A549 (cell line): Measurements from ENCODE around the gene AEBP2. TPM values are rescaled to one million over a fixed set of nuclear protein-coding genes. Genes with fewer than 3 reads are reported as not detected.

Experiments
- ATAC-seq, 2 experiments: fragments of 200-7000 bp in 1 of 2; fragments of >200 bp in 1 of 2; cut with Nextera tagmentation in 1 of 2; cut with Tn5 transposase in 1 of 2; 3 replicates each; pipeline versions ENCODE4 v1.8.0 to v1.9.1; 2018 to 2020; ENCODE audit warnings: mild to moderate bottlenecking in 1 of 2, moderate library complexity in 1 of 2
- CTCF ChIA-PET: fragments of 300-600 bp; sonication (Branson Sonifier 250); formaldehyde crosslinking; extraction: SDS; loops from one replicate; lab custom pipeline; 2021; ENCODE audit warnings: antibody characterized with exemption, inconsistent platforms; lab: Yijun Ruan, JAX
- POLR2A ChIA-PET: fragments of 350-600 bp; formaldehyde crosslinking; extraction: SDS; loops from one replicate; lab custom pipeline; 2021; ENCODE audit warnings: antibody characterized with exemption, inconsistent platforms; lab: Yijun Ruan, JAX
- DNase-seq, 2 experiments: peaks; one replicate each; pipeline versions ENCODE4 v3.0.0 to v3.0.0-alpha.2; 2011 to 2016; ENCODE audit warnings: low read depth in 1 of 2, low spot score in 1 of 2
- FAIRE-seq: peaks from 2 replicates; lab custom pipeline; 2011; peaks lifted over from hg19 to GRCh38; lab: Jason Lieb, UNC
- H3K27ac ChIP-seq, 2 experiments: fragments of >200 bp; sonication (Bioruptor Twin); formaldehyde crosslinking; 3 replicates each; pipeline ENCODE4 v1.5.1; 2016 to 2017
- H3K4me1 ChIP-seq: fragments of >200 bp; sonication (Bioruptor Twin); formaldehyde crosslinking; 3 replicates; pipeline ENCODE4 v1.6.1; 2016
- H3K4me2 ChIP-seq: fragments of >200 bp; sonication (Bioruptor Twin); formaldehyde crosslinking; 3 replicates; pipeline ENCODE4 v1.6.1; 2016
- H3K4me3 ChIP-seq: fragments of >200 bp; sonication (Bioruptor Twin); formaldehyde crosslinking; 3 replicates; pipeline ENCODE4 v1.5.1; 2016
- H3K9me3 ChIP-seq: fragments of >200 bp; sonication (Bioruptor Twin); formaldehyde crosslinking; 3 replicates; pipeline ENCODE4 v1.6.1; 2016
- CBX2 ChIP-seq: fragments of 200-600 bp; sonication (generic); IDR thresholded peaks from 2 replicates; pipeline ENCODE4 v1.6.1; 2016; ENCODE audit warnings: low read depth, mild to moderate bottlenecking, borderline replicate concordance
- CEBPB ChIP-seq, 2 experiments: fragments of >200 bp in 1 of 2; sonication (Bioruptor Twin) in 1 of 2; formaldehyde crosslinking in 1 of 2; IDR thresholded peaks; 2 replicates each; pipeline ENCODE4 v1.6.1; 2012 to 2016
- ESRRA ChIP-seq: fragments of 150-350 bp; IDR thresholded peaks from 2 replicates; pipeline ENCODE4 v1.6.1; 2014; ENCODE audit warnings: mild to moderate bottlenecking, low read length, borderline replicate concordance
- FOSB ChIP-seq: fragments of 250-450 bp; sonication (Bioruptor Pico); IDR thresholded peaks from 2 replicates; pipeline ENCODE4 v1.5.0; 2020; ENCODE audit warnings: mild to moderate bottlenecking, moderate library complexity
- FOSL2 ChIP-seq, 2 experiments: fragments of 450-650 bp in 1 of 2; fragments of >200 bp in 1 of 2; sonication (Bioruptor Twin) in 1 of 2; formaldehyde crosslinking; IDR thresholded peaks; 2 replicates each; pipeline versions ENCODE4 v1.5.0 to v1.6.1; 2016 to 2020; ENCODE audit warnings: mild to moderate bottlenecking in 1 of 2, moderate library complexity in 1 of 2
- HDAC2 ChIP-seq: fragments of 200-600 bp; sonication (generic); IDR thresholded peaks from 2 replicates; pipeline ENCODE4 v1.6.1; 2016
- HEYL ChIP-seq: fragments of 250-450 bp; sonication (Bioruptor Pico); IDR thresholded peaks from 2 replicates; pipeline ENCODE4 v1.8.0; 2021; ENCODE audit warnings: mild to moderate bottlenecking, moderate library complexity
- HOXB13 ChIP-seq: fragments of 250-450 bp; sonication (Bioruptor Pico); IDR thresholded peaks from 2 replicates; pipeline ENCODE4 v1.5.0; 2020; ENCODE audit warnings: low read depth, mild to moderate bottlenecking, moderate library complexity
- JUNB ChIP-seq: fragments of >200 bp; sonication (Bioruptor Twin); formaldehyde crosslinking; IDR thresholded peaks from 2 replicates; pipeline ENCODE4 v1.6.1; 2016
- KDM1A ChIP-seq: fragments of 200-600 bp; sonication (generic); IDR thresholded peaks from 2 replicates; pipeline ENCODE4 v1.6.1; 2016; ENCODE audit warnings: low read depth, mild to moderate bottlenecking
- MAZ ChIP-seq: fragments of 150-350 bp; IDR thresholded peaks from 2 replicates; pipeline ENCODE4 v1.6.1; 2014; ENCODE audit warnings: antibody characterized with exemption, low read depth, low read length, borderline replicate concordance
- MYC ChIP-seq: IDR thresholded peaks from 2 replicates; pipeline ENCODE4 v1.6.1; 2012; ENCODE audit warnings: mild to moderate bottlenecking, inconsistent platforms, low read length, improper control_type of control experiment, borderline replicate concordance
- NPAS2 ChIP-seq: fragments of 250-450 bp; sonication (Bioruptor Pico); IDR thresholded peaks from 2 replicates; pipeline ENCODE4 v1.8.0; 2022; ENCODE audit warnings: mild to moderate bottlenecking, moderate library complexity, borderline replicate concordance
- NR3C1 ChIP-seq: fragments of >200 bp; sonication (Bioruptor Twin); formaldehyde crosslinking; IDR thresholded peaks from 3 replicates; pipeline ENCODE4 v1.6.1; 2017
- POLR2AphosphoS2 ChIP-seq: conservative IDR thresholded peaks from 2 replicates; pipeline ENCODE4 v1.6.1; 2012; ENCODE audit warnings: low read length, improper control_type of control experiment, inconsistent platforms
- SMC3 ChIP-seq: fragments of >200 bp; sonication (Bioruptor Twin); formaldehyde crosslinking; IDR thresholded peaks from 3 replicates; pipeline ENCODE4 v1.6.1; 2018; ENCODE audit warnings: inconsistent platforms
- SREBF2 ChIP-seq: fragments of 450-650 bp; IDR thresholded peaks from 2 replicates; pipeline ENCODE4 v1.6.1; 2014; ENCODE audit warnings: mild to moderate bottlenecking, moderate library complexity
- WGBS: methylation state at CpG from one replicate; pipeline ENCODE4 v1.1.6; 2017; ENCODE audit errors: missing lambda C conversion rate; 5-methylcytosine and 5-hydroxymethylcytosine counted together
- polyA plus RNA-seq, 4 experiments: library from polyadenylated mRNA; depleted of rRNA in 3 of 4; stranded (reverse); fragments of >200 nt; fragmentation: RNase III in 1 of 4; extraction: RNeasy Plus Mini Kit Qiagen cat#74134 plus additional on column Dnase treatment in 1 of 4; gene quantifications; 2 replicates in 3 of 4; 3 replicates in 1 of 4; pipeline ENCODE4 v1.2.3, GENCODE V29; 2011 to 2017
- TF ChIP-seq, protein P1 (sequence below): fragments of 250-450 bp; sonication (Bioruptor Pico); IDR thresholded peaks from 2 replicates; pipeline ENCODE4 v1.5.0; 2021; ENCODE audit warnings: mild to moderate bottlenecking, moderate library complexity, borderline replicate concordance
- TF ChIP-seq, protein P2 (sequence below): fragments of 250-450 bp; sonication (Bioruptor Pico); IDR thresholded peaks from 2 replicates; pipeline ENCODE4 v1.5.0; 2020; ENCODE audit warnings: low read depth, mild to moderate bottlenecking, moderate library complexity
- TF ChIP-seq, protein P3 (sequence below): fragments of >200 bp; sonication (Bioruptor Twin); formaldehyde crosslinking; IDR thresholded peaks from 2 replicates; pipeline ENCODE4 v1.6.1; 2016
- TF ChIP-seq, protein P4 (sequence below): fragments of >200 bp; sonication (Bioruptor Twin); formaldehyde crosslinking; IDR thresholded peaks from 3 replicates; pipeline ENCODE4 v1.6.1; 2016

AEBP2 gene
- polyA plus RNA-seq, 2 of the 4 experiments (the other 2 are of a cell fraction) = 23.5 to 27.3 TPM

DNA sequence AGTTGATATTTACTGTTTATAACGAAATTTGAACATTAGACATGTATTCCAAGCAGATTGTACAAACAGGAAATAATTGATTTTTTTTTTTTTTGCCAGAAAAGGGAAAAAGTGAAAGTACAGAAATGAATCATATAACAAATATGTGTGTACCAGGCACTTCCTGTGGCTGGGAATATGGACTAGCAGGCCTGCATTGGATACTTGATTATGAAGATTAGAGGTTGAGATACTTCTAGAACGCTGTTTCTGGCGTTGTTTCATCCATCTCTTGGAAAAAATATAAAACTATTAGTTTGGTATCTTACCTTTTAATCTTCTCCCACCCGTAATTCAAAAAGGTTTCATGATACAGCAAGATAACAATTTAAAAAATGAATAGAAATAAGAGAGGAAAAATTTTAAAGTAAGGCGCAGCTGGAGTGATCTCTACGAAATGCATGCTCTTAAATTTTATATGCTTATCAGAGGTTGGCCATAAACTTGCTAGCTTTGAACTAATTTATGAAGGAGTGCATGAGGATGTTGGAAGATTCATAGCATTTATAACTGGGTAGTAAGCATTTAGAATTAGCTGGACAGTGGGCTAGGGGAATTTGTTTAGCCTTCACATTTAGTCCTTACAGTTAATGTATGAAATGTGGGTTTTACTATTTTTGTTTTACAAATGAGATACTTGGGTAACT, 90.8 kb downstream of the AEBP2 start:
- Histone ChIP-seq H3K4me3 (no peak overlapping the region), H3K27ac (peak overlapping the region in 1 of 2 experiments; percentile 33; a peak in 1 of 6 replicates), H3K4me2 (peak overlapping the region; percentile 10; the same call in 2 of the 3 replicates), H3K4me1 (peaks cover 19% of the 10 kb centered on the region), H3K9me3 (0 out of 3 replicates have a peak, but pooled peaks cover 2% of the 10 kb centered on the region)
- CTCF ChIA-PET = no interaction called here
- TF ChIP-seq FOSB (CRISPR knock-in tag) (no peak), FOSL2 (IDR thresholded peaks at IDR 0.05) (no peak), FOSL2 (CRISPR knock-in tag; IDR thresholded peaks at IDR 0.05) (peak; percentile 50)
- ATAC-seq = no peak; a peak in 1 of 6 replicates
- no peak for FAIRE-seq
- no peak for DNase-seq
- 75% methylated on average over 6 of the region's 6 CpGs for WGBS
- POLR2A ChIA-PET = no interaction called here

DNA sequence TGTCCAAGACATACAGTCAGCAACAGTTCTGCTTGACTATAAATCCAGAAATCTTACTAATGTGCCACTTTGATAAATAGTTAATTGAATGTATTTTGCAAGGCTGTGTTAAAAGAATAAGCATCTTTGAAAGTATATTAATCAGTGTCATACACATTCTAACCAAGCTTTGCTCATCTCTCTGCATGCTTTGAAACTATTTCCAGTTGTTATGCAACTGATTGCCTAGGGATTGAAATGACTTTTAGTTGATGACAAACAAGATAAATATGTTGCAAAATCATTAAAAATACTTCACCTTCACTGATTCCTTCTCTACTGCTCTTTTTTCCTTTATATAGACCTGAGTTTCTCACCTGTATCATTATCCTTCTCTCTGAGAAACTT, 91.3 kb downstream of the AEBP2 start:
- ChIA-PET POLR2A (no interaction called here), CTCF (no interaction called here)
- DNase-seq (no peak), FAIRE-seq (peak; percentile 51), ATAC-seq (no peak)
- Histone ChIP-seq H3K4me3 (no peak overlapping the region), H3K9me3 (peaks cover 6% of the 10 kb centered on the region; the same call in 2 of the 3 replicates), H3K4me2 (peak overlapping the region; percentile 10; the same call in 2 of the 3 replicates), H3K4me1 (peaks cover 19% of the 10 kb centered on the region), H3K27ac (peak overlapping the region in 1 of 2 experiments; percentile 33; a peak in 1 of 6 replicates)
- no peak for TF ChIP-seq MYC
- peak; percentile 43 to 65; a peak in 2 of 4 replicates for TF ChIP-seq CEBPB (IDR thresholded peaks at IDR 0.05)
- TF ChIP-seq, protein P1, sequence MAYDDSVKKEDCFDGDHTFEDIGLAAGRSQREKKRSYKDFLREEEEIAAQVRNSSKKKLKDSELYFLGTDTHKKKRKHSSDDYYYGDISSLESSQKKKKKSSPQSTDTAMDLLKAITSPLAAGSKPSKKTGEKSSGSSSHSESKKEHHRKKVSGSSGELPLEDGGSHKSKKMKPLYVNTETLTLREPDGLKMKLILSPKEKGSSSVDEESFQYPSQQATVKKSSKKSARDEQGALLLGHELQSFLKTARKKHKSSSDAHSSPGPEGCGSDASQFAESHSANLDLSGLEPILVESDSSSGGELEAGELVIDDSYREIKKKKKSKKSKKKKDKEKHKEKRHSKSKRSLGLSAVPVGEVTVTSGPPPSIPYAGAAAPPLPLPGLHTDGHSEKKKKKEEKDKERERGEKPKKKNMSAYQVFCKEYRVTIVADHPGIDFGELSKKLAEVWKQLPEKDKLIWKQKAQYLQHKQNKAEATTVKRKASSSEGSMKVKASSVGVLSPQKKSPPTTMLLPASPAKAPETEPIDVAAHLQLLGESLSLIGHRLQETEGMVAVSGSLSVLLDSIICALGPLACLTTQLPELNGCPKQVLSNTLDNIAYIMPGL (CRISPR knock-in tag) = no peak

DNA sequence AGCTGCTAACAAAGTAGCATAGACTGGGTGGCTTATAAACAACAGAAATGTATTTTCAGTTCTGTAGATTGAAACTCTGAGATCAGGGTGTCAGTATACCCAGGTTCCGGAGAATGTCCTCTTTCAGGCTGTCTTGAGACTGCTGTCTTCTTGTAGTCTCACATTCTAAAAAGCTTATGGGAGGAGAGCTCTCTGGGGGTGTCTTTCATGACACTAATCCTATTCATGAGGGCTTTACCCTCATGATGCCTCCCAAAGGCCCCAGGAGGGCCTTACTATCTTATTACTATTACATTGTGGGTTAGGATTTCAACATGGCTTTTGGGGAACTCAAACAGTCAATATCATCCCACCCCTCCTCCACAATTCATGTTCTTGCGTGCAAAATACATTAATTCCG, 94.3 kb downstream of the AEBP2 start:
- CTCF ChIA-PET = interaction anchor here (0.6 kb wide), 1 partner anchor 186 kb away, joined by 3 read pairs; no protein-coding TSS in a partner anchor
- no peak for DNase-seq
- ATAC-seq = no peak
- WGBS = 94% methylated on average over 3 of the region's 3 CpGs
- H3K9me3 ChIP-seq = peaks cover 14% of the 10 kb centered on the region
- POLR2A ChIA-PET = no interaction called here
- H3K4me2 ChIP-seq = no peak overlapping the region
- no peak overlapping the region for H3K4me3 ChIP-seq
- TF ChIP-seq, protein P2, sequence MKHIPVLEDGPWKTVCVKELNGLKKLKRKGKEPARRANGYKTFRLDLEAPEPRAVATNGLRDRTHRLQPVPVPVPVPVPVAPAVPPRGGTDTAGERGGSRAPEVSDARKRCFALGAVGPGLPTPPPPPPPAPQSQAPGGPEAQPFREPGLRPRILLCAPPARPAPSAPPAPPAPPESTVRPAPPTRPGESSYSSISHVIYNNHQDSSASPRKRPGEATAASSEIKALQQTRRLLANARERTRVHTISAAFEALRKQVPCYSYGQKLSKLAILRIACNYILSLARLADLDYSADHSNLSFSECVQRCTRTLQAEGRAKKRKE = no peak
- H3K27ac ChIP-seq = no peak overlapping the region
- no peak for FAIRE-seq
- H3K4me1 ChIP-seq = peaks cover 19% of the 10 kb centered on the region

DNA sequence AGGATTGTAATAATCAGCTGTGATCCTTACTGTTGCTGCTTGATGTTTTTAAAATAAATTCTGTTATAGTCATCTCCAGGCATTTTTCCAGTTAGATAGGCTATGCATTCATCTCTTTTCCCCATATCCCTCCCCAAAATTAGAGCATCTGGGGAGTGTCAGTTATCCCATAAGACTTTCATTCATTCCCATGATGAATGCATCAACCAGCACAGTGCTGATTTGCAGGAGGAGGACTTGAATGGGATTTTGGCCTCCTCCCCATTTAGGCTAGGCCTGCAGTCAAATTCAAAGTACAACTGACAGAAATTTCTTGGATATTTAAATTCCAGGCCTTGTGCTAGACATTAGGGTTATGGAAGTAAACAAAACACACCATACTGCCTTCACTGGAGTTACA, 99.8 kb downstream of the AEBP2 start:
- no peaks in the 10 kb centered on the region for H3K4me1 ChIP-seq
- ChIA-PET POLR2A (no interaction called here), CTCF (no interaction called here)
- no peak overlapping the region for H3K4me3 ChIP-seq
- H3K9me3 ChIP-seq = peaks cover 14% of the 10 kb centered on the region
- no peak for FAIRE-seq
- TF ChIP-seq MAZ = no peak
- no peak for TF ChIP-seq HOXB13 (CRISPR knock-in tag)
- TF ChIP-seq MYC = no peak
- no peak for TF ChIP-seq NPAS2
- TF ChIP-seq HDAC2 = no peak
- no peak for TF ChIP-seq KDM1A
- TF ChIP-seq SMC3 = no peak
- TF ChIP-seq, protein P1 (CRISPR knock-in tag) = no peak
- TF ChIP-seq CBX2 = no peak
- TF ChIP-seq, protein P3, sequence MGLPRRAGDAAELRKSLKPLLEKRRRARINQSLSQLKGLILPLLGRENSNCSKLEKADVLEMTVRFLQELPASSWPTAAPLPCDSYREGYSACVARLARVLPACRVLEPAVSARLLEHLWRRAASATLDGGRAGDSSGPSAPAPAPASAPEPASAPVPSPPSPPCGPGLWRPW = no peak
- TF ChIP-seq HEYL = no peak
- TF ChIP-seq CEBPB (IDR thresholded peaks at IDR 0.05) = no peak
- TF ChIP-seq SREBF2 = no peak
- TF ChIP-seq ESRRA = no peak
- TF ChIP-seq NR3C1 = no peak
- no peak for TF ChIP-seq POLR2AphosphoS2
- TF ChIP-seq JUNB = no peak
- TF ChIP-seq, protein P4, sequence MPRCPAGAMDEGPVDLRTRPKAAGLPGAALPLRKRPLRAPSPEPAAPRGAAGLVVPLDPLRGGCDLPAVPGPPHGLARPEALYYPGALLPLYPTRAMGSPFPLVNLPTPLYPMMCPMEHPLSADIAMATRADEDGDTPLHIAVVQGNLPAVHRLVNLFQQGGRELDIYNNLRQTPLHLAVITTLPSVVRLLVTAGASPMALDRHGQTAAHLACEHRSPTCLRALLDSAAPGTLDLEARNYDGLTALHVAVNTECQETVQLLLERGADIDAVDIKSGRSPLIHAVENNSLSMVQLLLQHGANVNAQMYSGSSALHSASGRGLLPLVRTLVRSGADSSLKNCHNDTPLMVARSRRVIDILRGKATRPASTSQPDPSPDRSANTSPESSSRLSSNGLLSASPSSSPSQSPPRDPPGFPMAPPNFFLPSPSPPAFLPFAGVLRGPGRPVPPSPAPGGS = no peak
- no peak overlapping the region for H3K27ac ChIP-seq
- no peak for ATAC-seq
- DNase-seq = no peak
- H3K4me2 ChIP-seq = no peak overlapping the region
